HG03378 (cell line): Measurements from ENCODE around the gene RELL2.

Experiments used
- ATAC-seq: cut with Tn5 transposase; IDR thresholded peaks from one replicate; pipeline ENCODE4 v1.9.1; 2021; ENCODE audit warnings: mild to moderate bottlenecking, moderate library complexity; ENCODE audit not compliant: unreplicated experiment

The RELL2 gene

DNA sequence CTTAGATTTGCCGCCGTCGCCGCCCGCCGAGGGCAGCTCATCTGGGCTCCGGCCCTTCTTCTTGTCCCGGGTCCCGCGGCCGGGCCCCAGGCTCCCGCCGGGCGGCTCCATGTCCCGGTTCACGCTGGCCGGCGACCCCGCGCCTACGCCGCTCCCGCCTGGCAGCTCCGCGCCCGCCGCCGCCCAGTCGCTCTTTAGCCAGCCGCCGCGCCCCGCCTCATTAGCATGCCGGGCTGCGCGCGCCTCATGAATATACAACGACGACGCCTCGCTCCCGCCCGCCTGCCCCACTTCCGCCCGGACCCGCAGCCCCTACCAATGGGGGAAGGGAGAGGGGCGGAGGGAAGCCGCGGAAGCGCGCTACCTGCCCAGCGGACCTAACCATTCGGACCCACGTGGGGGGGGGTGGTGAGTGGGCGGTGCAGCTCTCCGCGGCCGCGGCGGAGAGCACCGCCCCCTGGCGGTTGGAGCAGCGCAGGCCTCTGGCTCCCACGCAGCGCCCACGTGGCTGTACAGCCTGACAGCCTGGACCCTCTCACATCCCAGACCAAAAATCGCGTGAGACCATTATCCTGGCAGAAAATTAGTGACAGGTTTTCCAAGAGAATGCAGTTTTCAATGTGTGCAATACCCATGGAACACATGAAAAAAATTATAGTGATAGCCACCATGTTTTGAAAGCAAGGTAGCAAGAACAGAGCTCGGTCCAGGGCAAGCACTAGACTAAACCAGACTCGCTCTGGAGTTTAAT lies 17.8 kb upstream of the RELL2 start, which contains the start of gene DIAPH1:
DIAPH1 (minus strand) TSS at position 197 of the 751 bp plus-strand sequence; CDS start at position 111, 86 bp downstream.
- ATAC-seq: peak; percentile 58

DNA sequence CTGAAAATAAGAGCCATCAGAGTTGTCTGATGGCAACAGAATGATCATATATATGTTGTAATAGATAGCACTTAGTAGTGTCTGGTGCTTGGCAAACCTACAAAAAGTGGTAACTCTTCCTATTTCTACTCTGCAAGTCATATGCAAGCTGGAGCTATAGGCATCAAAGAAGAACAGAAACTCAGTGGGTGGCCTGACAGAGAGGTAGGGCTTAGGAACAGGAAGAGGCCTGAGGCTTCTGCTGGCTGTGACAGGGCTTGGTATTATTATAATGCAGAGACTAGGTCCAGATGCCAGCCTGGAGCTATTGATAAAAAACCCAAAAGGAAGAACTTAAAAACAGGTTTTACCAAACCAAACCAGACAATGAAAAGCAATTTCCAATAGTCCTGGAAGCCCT lies 13.6 kb upstream of the RELL2 start:
- peak; percentile 76 for ATAC-seq

DNA sequence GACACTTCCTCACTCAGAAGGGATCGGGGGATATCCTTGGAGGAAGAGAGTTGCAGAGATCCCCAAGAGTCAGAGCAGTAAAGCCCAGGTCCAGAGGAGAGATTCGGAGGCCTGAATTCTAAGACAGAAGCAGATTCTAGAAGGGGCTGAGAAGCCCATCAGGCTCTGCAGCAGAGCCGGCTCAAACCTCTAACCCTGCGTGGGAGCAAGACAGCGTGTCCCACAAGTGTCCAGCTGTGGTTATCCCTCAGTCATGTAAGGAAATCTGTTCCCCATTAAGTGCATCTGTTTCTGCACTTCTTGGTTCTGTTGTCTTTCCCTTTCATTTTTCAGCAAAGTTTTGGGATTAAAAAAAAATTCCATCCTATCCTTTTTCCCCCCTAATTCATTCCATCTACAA lies 13.2 kb upstream of the RELL2 start:
- ATAC-seq: no peak

DNA sequence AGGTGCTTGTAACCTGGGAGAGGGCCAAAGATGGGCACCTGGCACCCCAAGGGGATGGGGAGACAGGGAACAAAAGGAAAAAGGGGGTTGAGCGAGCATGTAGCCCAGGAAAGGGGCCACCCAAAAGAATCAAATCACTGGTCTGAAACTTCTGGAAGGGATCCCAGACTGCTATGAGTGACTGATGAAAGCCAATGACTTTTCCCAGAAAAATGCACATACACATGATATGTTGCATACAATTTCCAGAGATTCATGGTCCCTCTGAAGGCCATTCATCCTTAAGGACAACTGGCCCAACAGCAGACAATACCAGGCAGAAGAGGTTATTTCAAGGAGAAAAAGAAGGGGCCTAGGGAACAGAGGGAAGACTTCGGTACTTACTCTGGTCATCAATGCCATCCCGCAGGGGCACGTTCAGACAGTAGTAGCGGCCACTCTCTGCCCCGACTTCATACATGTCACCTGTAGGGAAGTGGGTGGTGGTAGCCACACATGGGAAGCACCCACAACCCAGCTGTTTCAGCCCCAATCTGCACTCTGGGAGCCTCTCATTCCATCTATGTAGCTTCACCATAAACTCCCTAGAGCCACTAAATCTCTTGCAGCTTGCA lies 8.5 kb upstream of the RELL2 start:
- no peak for ATAC-seq

DNA sequence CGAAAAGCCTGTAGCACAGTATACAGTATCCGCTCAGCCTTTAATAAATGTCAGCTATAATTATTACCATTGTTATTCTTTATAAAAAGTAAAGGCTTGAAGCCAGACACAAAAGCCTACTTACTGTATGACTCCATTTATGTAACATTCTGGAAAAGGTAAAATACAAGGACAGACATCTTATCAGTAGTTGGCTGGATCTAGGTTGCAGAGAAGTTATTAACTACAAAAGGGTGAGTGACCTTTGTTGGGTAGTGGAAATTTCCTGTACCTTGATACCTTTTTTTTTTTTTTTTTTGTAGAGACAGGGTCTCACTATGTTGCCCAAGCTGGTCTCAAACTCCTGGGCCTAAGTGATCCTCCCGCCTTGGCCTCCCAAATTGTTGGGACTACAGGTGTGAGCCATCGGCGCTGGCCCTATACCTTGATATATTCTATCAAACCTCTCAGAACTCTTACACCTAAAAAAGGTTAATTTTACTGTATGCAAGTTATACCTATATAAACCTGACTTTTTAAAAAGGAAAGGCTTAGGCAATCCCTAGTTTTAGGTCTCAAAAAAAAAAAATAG lies 6.1 kb upstream of the RELL2 start:
- ATAC-seq: no peak

DNA sequence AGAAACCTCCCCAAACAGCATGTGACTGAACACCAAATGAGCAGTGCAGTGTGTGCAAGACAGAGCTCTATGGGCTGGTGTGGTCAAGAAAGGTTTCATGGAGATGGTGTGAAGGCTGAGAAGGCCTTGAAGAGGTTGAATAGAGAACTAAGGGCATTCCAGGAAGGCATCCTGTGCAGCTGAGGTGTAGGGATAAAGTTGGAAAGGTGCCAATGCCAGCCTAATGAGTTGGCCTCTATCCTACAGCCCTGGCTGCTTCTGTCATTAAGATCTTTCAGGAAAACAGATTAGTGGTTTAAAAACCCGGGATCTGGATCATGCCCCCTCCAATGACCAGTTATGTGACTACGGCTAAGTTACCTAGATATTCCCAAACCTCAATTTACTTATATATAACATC lies 4.1 kb upstream of the RELL2 start:
- ATAC-seq: no peak

DNA sequence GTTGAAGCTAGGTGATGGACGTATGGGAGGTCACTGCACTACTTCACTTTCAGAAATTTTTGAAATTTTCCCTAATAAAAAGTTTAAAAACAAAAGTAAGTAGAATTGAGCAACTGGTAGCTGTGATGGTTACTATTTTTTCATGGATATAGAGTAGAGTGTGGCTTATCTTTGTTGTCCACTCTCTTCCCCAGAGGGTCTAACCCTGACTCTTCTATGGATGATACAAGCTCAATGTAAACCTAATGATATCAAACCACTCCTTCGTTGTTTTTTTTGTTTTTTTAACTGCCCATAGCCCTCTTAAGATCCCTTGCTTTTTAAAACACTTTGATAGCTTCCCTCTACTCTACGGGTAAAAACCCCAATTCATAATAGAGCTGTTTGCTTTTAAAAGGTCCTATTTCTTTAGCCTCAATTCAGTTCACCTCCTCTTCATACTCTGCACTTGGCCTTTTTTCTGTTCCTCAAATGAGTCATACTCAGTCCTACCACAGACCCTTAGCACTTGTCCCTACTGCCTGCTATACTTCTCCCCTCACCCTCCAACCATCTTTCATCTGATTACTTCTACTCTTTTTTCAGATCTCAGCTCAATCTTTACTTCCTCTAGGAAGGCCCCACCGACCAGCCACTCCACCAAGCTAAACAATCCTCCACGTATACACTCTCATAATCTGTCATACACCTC lies 2.8 kb upstream of the RELL2 start:
- ATAC-seq: peak; percentile 89

DNA sequence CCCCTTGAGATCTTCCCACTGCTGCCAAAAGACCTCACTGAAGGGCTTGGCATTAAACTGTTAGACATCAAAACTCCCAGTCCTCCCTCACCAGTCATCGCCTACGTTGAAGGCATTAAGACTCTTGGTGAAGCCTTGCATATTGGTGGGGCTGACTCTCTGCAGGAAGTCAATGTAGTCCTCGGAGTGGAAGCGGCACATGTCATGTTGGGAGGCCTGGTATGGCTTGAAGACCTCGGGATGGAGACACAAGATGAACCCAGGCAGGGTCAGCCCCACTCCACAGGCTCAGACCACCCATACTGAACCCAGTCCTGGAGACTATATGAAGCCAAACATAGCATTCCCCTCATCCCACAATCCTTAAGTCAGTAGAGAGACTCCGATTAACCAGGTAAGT lies 2.1 kb upstream of the RELL2 start:
- ATAC-seq: no peak

DNA sequence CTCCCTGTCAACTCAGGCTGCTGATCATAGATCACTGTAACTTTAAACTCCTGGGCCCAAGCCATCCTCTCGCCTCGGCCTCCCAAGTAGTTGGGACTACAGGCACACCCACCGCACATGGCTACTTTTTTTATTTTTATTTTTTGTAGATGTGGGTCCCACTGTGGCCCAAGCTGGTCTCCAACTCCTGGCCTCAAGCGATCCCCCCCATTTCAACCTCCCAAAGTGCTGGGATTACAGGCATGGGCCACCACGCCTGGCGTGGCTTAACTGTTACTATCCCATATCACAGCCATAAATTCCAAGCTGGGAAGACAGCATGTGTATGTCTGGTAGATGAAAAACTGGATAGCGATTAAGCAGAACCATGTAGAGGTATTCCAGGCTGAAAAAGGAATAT lies 1.2 kb upstream of the RELL2 start:
- no peak for ATAC-seq

DNA sequence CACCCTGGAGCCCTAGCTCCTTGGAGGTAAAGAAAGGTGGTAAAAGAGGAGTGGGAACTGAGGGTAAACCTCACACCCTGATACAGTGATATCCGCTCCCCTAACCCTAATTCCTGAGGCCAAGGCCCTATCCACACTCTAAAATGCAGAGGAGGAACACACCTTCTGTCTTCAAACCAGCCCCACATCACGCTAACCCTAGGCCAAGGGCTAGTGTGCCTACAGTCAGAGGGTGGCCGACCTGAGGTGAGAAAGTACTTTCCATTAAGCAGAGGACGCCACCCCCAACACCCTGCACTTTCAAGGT lies 738 bp upstream of the RELL2 start:
- ATAC-seq: no peak

DNA sequence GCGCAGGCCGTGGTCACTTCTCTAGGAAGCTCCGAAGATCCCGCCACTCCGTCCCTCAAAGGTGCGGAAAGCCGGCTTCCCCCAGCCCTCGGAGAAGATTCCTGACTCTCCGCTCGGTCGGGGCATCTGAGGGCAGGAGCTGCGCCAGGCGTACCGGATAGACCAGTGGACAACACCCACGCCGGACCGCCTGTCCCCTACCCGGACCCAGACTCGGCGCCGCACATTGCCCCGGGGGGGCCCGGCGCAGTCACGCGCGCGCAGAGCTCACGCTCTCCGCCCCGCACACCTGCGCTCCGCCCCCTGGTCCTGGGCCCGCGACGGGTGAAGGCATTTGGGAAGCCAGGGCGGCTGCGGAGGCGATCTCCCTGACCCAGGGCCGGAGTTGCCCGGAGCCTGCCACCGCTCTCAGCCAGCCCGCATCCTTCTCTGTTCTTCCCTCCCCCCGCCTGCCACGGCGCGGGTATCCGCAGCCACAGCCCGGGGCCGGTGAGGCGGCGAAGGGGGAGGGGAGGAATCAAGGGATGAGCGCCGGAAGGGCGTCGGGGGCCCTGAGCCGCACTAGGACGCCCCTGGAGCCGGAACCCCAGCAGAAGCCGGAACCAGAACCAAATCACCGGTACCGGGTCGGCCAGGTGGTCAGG lies 448 bp downstream of the RELL2 start:
- peak; percentile 5 for ATAC-seq

DNA sequence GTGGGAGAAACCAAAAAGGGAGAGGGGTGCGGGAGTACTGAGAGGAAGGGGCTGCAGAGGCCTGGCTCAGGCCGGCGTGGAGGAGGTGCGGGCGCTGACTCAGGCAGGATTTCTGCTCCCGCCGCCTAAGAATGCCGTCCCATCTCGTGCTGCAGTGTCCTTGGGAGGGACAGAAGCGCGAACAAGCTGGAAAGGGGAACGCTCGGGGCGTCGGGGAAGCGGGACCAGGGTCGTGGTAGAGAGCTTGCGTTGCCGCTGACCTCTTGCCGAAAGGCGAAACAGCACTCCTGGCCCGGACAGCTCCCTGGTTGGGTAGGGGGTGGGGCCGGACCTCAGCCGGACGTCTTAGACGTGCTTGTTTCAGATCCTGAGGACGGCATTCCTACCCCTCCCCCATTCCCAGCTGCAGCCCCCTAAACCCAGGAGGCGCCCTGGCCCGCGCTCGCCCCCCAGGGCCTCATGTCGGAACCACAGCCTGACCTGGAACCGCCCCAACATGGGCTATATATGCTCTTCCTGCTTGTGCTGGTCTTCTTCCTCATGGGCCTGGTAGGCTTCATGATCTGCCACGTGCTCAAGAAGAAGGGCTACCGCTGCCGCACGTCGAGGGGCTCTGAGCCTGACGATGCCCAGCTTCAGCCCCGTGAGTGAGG lies 1.1 kb downstream of the RELL2 start:
- ATAC-seq: peak; percentile 29

DNA sequence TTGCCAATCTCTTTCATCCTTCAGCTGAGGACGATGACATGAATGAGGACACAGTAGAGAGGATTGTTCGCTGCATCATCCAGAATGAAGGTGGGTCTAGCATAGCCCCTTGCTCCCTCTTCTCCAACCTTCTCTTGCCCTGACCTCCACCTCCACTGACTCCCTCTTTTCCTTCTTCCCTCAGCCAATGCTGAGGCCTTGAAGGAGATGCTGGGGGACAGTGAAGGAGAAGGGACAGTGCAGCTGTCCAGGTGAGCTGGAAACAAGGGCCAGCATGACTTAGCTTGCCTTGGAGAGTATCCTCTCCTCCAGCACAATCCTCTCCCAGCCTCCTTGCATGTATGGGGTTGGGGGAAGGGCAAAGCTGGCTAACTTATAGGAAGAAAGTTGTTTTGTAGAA lies 2.0 kb downstream of the RELL2 start:
- no peak for ATAC-seq

DNA sequence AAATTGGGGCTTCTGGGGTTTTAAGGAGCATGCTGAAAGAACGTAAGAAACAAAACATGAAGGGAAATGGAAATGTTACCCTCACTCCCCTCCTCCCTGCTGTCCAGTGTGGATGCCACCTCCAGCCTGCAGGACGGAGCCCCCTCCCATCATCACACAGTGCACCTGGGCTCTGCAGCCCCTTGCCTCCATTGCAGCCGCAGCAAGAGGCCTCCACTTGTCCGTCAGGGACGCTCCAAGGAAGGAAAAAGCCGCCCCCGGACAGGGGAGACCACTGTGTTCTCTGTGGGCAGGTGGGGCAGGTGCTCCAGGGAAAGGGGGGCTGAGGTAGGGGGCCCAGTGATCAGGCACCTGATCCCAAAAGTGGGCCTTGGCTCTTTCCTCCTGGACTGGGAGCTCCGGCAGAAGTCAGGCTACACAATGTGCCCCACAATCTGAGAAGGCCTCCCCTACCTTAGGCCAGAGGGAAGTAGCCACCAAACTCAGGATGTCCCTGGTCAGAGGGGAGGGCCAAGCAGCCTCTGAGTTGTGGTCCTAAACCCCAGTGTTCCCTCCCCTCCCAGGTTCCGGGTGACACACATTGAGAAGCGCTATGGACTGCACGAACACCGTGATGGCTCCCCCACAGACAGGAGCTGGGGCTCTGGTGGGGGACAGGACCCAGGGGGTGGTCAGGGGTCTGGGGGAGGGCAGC lies 2.7 kb downstream of the RELL2 start:
- ATAC-seq: no peak

DNA sequence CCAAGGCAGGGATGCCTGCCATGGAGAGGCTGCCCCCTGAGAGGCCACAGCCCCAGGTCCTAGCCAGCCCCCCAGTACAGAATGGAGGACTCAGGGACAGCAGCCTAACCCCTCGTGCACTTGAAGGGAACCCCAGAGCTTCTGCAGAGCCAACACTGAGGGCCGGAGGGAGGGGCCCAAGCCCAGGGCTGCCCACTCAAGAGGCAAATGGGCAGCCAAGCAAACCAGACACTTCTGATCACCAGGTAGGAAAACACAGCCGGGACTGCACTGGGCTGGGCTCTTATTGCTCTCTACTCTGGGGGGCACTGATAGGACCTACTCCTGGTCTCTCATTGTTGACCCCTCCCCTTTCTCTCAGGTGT lies 3.2 kb downstream of the RELL2 start:
- no peak for ATAC-seq

DNA sequence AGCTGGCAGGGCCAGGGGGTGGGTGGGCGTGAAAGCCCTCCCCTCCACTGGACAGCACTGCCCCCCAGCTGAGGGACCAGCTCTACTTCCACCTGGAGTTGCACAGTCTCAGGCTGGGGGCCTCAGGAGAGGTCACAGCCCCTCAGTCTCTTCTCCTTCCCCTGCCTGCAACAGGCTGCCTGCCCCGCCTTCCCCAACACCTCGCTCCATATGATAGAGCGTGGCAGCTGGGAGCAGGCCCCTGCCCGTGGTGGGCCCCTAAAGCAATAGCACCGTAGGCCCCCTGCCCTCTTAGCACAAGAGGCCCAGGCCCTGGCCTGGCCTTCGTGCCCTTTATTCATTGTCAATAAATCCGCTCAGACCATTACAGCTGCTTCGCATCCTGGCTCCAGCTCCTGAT lies 3.9 kb downstream of the RELL2 start:
- ATAC-seq: no peak

DNA sequence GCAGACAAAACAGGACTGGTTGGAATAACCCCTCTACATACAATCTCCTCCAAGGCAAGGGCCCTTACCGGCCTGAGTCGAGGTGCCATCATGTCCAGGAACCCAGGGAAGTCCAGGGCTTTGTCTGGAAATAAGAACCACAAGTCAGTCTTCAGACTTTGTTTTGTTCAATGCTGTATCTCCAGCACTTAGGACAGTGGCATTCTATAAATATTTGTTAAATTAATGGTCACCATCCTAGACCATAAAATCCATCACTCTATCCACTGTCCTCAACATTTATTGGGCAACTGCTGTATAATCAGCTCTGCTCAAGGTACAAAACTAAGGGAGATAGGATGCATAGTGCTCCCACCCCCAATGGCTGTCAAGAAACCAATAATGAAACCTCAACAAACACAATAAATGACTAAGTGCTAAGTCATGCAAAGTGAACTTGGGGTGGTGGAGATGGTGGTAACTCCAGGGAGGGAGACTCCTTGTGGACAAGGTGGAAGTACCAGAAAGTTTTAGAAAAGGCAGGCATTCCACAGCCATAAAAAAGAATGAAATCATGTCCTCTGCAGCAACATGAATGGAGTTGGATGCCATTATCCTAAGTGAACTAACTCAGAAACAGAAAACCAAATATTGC lies 5.0 kb downstream of the RELL2 start:
- peak; percentile 53 for ATAC-seq

DNA sequence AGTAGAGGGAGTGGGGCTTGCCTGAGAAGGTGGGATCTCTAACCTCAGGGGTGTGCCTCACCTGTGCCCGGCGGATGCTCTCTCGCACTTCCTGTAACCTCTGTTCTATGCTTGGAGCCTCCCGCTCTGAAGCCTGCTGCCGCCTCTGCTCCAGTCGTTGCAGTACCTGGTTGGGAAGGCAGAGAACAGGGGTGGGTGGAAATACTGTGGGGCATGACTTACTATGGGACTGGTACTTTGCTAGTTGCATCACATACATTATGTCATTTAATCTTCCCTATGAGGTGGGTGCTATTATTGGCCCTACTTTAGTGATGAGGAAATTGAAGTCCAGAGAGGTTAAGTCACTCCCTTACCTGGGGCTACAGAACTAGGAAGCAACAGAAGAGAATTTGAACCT lies 9.2 kb downstream of the RELL2 start:
- no peak for ATAC-seq

DNA sequence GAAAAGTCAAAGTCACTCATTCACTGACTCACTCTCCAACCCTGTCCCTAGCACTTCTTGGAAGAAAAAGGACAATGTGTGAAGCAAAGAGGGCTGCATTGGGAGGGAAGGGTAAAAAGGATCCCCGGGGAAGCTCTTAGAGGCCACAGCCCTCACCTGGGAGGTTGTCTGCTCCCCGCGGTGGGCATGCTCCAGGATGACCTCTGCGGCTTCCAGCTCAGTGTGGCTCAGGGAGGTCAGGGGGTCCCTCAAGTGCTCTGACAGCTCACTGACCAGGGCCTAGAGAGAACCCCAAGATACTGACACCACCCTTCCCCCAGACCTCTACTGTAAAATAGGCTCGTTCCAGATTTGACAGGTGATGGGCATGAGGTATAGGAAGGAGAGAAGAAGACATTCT lies 10.4 kb downstream of the RELL2 start:
- no peak for ATAC-seq

DNA sequence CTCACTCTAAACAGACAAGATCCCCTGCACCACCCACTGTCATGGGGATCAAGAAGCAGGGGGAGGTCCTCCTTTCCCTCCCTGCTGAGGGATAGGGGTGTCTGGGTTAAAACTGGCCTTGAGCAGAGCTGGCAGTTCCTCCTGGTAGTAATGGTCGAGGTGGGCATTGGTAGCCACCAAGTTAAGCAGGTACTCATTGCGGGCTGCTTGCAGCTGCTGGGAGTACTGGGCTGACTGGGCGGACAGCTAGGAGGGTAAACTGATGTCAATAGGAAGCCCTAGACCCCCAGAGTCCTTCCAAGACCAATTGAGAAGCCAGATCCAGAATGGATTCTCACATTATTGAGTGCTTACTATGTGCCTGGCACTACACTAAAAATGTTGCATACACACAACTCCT lies 11.1 kb downstream of the RELL2 start:
- no peak for ATAC-seq
